Measurements from ENCODE around the gene CRYL1.

The CRYL1 gene

GRCh38 chr13:20410726-20411125 lies 114.9 kb downstream of the CRYL1 start:
- DNase-seq (ENCODE audit: low read depth) = no peak
- H3K4me3 ChIP-seq (replicated peaks; ENCODE audit: low read depth, low read length) = no peak overlapping the region
- TF ChIP-seq CTCF (IDR thresholded peaks at IDR 0.05; ENCODE audit: low read length, missing control alignments) = no peak

GRCh38 chr13:20408181-20408580 lies 117.5 kb downstream of the CRYL1 start:
- no peak overlapping the region for H3K4me3 ChIP-seq (replicated peaks; ENCODE audit: low read depth, low read length)
- no peak for TF ChIP-seq CTCF (IDR thresholded peaks at IDR 0.05; ENCODE audit: low read length, missing control alignments)
- no peak for DNase-seq (ENCODE audit: low read depth)

- no peak for DNase-seq (ENCODE audit: low read depth)
- no peak for TF ChIP-seq CTCF (IDR thresholded peaks at IDR 0.05; ENCODE audit: low read length, missing control alignments)
- no peak overlapping the region for H3K4me3 ChIP-seq (replicated peaks; ENCODE audit: low read depth, low read length)
These were observed 117.9 kb downstream of the CRYL1 start for GRCh38 chr13:20407759-20408158.

DNA sequence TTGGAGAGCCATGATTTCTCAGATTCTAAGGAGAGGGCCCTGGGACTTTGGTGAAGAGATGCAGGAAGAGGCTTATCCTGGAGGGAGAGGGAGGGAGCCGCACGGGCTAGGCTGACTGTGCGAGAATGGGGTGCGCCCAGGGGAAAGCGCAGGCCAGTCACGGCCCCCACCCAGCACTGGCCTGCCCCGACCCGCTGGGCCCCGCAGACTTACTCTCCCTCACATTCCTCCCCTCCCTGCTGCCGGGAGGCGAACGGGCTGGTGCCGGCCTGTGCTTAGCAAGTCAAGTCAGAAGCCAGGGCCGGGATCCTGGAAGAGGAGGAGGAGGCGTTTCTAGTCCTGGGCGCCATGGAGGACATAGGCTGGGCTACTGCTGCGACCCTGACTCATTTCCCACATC lies 120.0 kb downstream of the CRYL1 start:
- no peak for DNase-seq (ENCODE audit: low read depth)
- no peak overlapping the region for H3K4me3 ChIP-seq (replicated peaks; ENCODE audit: low read depth, low read length)
- TF ChIP-seq CTCF (IDR thresholded peaks at IDR 0.05; ENCODE audit: low read length, missing control alignments) = no peak

DNA sequence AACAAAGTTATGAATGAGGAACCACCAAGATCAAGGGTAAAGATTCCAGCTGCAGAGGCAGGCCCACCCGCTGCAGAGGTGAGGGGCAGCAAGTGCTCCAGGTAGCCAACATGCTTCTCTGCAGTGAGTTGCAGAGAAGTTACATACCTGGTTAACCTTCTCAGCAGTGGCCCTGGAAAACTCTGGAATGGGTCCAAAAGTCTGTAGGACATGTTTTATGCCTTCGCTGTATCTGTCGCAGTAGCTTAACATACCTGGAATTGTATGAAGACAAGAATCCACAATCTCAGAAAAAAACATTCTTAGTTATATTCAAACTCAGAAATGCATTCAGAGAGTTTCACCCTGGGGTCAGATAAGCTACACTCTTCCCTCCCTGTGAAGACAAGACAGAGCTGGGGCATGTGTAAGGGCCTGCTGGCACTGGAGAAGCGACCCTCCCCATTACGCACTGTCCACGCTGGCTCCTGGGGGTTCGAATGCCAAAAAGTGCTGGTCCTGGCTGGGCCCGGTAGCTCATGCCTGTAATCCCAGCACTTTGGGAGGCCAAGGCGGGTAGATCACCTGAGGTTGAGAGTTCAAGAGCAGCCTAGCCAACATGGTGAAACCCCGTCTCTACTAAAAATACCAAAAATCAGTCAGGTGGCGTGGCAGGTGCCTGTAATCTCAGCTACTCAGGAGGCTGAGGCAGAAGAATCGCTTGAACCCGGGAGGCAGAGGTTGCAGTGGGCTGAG lies 121.0 kb downstream of the CRYL1 start:
- TF ChIP-seq CTCF (IDR thresholded peaks at IDR 0.05; ENCODE audit: low read length, missing control alignments) = no peak
- no peak for DNase-seq (ENCODE audit: low read depth)
- H3K4me3 ChIP-seq (replicated peaks; ENCODE audit: low read depth, low read length) = no peak overlapping the region

- TF ChIP-seq CTCF (IDR thresholded peaks at IDR 0.05; ENCODE audit: low read length, missing control alignments) = no peak
- DNase-seq (ENCODE audit: low read depth) = no peak
- H3K4me3 ChIP-seq (replicated peaks; ENCODE audit: low read depth, low read length) = no peak overlapping the region
These were observed 121.8 kb downstream of the CRYL1 start for GRCh38 chr13:20403826-20404225.

GRCh38 chr13:20402881-20403280 lies 122.8 kb downstream of the CRYL1 start:
- TF ChIP-seq CTCF (IDR thresholded peaks at IDR 0.05; ENCODE audit: low read length, missing control alignments) = no peak
- no peak for DNase-seq (ENCODE audit: low read depth)

More at GRCh38 chr13:20402881-20403280, 122.8 kb downstream of the CRYL1 start:
- no peak overlapping the region for H3K4me3 ChIP-seq (replicated peaks; ENCODE audit: low read depth, low read length)

All from fibroblast of pulmonary artery (primary cell).